ENCODE results near the gene NRP1. TPM values are rescaled to one million over a fixed set of nuclear protein-coding genes. Genes with fewer than 3 reads are reported as not detected.

Gene NRP1
- total and polyA plus RNA-seq, 2 of the 8 experiments (the other 6 are each of a cell fraction or from before 2014, with no cell fraction given), result 1.2 to 2.1 TPM

DNA sequence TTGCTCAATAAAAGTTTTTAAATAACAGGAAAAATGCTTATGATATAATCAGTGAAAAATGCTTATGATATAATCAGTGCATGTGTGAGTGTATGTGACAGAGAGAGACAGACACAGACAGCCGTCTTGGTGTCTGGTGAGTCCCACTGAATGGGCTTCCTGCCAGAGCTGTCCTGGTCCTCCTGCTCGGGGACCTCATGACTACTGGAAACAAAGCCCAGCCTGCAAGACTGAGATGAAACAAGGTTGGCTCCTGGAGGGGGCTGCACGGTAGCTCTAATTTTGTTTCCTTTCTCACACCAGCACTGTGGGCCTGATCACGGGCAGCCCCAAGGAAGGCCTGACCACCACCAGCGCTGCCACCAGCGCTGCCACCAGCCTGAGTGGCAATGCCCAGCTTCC, 57.3 kb downstream of the NRP1 start:
- H3K4me3 ChIP-seq (ENCODE audit: extremely low read depth in 1 of 4, insufficient read depth in 2 of 4, low read depth in 3 of 4, low read length in 4 of 4), result no peak overlapping the region
- no peak overlapping the region for H4K91ac ChIP-seq (replicated peaks; ENCODE audit: insufficient read length, low read length)
- no peak overlapping the region for H3K9ac ChIP-seq (replicated peaks in 1 of 4; ENCODE audit: extremely low read depth in 1 of 4, low read depth in 3 of 4, low read length in 3 of 4)
- no peak for TF ChIP-seq RFX5 (IDR thresholded peaks at IDR 0.05; ENCODE audit: borderline replicate concordance, low read depth, low read length)
- TF ChIP-seq, protein P1, sequence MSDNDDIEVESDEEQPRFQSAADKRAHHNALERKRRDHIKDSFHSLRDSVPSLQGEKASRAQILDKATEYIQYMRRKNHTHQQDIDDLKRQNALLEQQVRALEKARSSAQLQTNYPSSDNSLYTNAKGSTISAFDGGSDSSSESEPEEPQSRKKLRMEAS (IDR thresholded peaks at IDR 0.05), result no peak
- no peak for TF ChIP-seq EGR1 (IDR thresholded peaks at IDR 0.05; ENCODE audit: borderline replicate concordance, low read depth, low read length)
- TF ChIP-seq SIRT6 (IDR thresholded peaks at IDR 0.05; ENCODE audit: low read length), result no peak
- no peak for TF ChIP-seq CTBP2 (IDR thresholded peaks at IDR 0.05; ENCODE audit: borderline replicate concordance, insufficient read depth, insufficient read length, low read length)
- no peak for TF ChIP-seq NRF1 (IDR thresholded peaks at IDR 0.05; ENCODE audit: low read depth, low read length)
- H3K27ac ChIP-seq (ENCODE audit: low read depth, low read length), result no peak overlapping the region
- no peaks in the 10 kb centered on the region for H3K79me2 ChIP-seq (ENCODE audit: control insufficient read depth in 1 of 2, insufficient read depth in 2 of 2, low read length in 2 of 2)
- H3K27me3 ChIP-seq (replicated peaks in 1 of 4; ENCODE audit: control insufficient read depth in 3 of 4, extremely low read depth in 1 of 4, insufficient read depth in 3 of 4, low read length in 3 of 4), result no peaks in the 10 kb centered on the region
- no peak for FAIRE-seq
- H2BK12ac ChIP-seq (ENCODE audit: low read depth, low read length), result no peak overlapping the region
- no peak overlapping the region for H2AK5ac ChIP-seq (ENCODE audit: low read depth, low read length)
- H4K5ac ChIP-seq (ENCODE audit: insufficient read length, low read depth, low read length), result no peak overlapping the region
- ChIA-PET POLR2A (ENCODE audit: partially characterized antibody) (no interaction called here), CTCF (ENCODE audit: partially characterized antibody) (interaction anchor here (0.9 to 1.6 kb wide), 3 partner anchors 10 to 84 kb away, joined by 3 to 7 read pairs (median 4); no protein-coding TSS in a partner anchor)
- H3K14ac ChIP-seq (ENCODE audit: insufficient read length), result no peak overlapping the region
- H2BK15ac ChIP-seq (ENCODE audit: low read length), result no peak overlapping the region
- no peak overlapping the region for H4K8ac ChIP-seq (ENCODE audit: extremely low read depth, insufficient read depth, low read length)
- H2BK5ac ChIP-seq (ENCODE audit: low read depth, low read length), result no peak overlapping the region
- no peak overlapping the region for H3K23ac ChIP-seq (ENCODE audit: insufficient read length)
- H3K9me3 ChIP-seq (ENCODE audit: insufficient read depth in 2 of 2, low read depth in 1 of 2, low read length in 1 of 2), result no peaks in the 10 kb centered on the region
- 89% methylated on average over 6 of the region's 6 CpGs; no CpG with 5 or more reads in 1 of the 2 experiments for WGBS, 2 experiments (ENCODE audit: extremely low coverage in 1 of 2, insufficient coverage in 1 of 2, insufficient read length in 1 of 2, insufficient replicate concordance in 2 of 2, low coverage in 1 of 2, low lambda C conversion rate in 2 of 2, missing lambda C conversion rate in 1 of 2)
- peaks cover 2 to 11% (median 6%) of the 10 kb centered on the region in 4 experiments for H3K4me1 ChIP-seq (replicated peaks in 1 of 4; ENCODE audit: control insufficient read depth in 3 of 4, insufficient read depth in 4 of 4, low read length in 3 of 4)
- no peaks in the 10 kb centered on the region for H4K20me1 ChIP-seq (replicated peaks in 1 of 2; ENCODE audit: control insufficient read depth in 1 of 2, insufficient read depth in 2 of 2, low read length in 2 of 2)
- H3K23me2 ChIP-seq (ENCODE audit: low read depth, low read length), result no peaks in the 10 kb centered on the region
- H3K4me2 ChIP-seq (ENCODE audit: insufficient read depth in 1 of 2, low read depth in 2 of 2, low read length in 2 of 2), result no peak overlapping the region
- no peak for DNase-seq (ENCODE audit: low read depth in 1 of 2, low spot score in 2 of 2)
- H2AFZ ChIP-seq (ENCODE audit: low read length), result no peak overlapping the region
- no peak overlapping the region for H3K18ac ChIP-seq (ENCODE audit: extremely low read depth, low read length)
- H3K79me1 ChIP-seq (ENCODE audit: low read depth, low read length), result no peaks in the 10 kb centered on the region
- no peak overlapping the region for H2BK120ac ChIP-seq (replicated peaks; ENCODE audit: low read depth, low read length)
- H3K4ac ChIP-seq (replicated peaks; ENCODE audit: insufficient read length, low read depth, low read length), result no peak overlapping the region
- no peak overlapping the region for H3K56ac ChIP-seq (replicated peaks; ENCODE audit: insufficient read length, low read depth, low read length)
- no peaks in the 10 kb centered on the region for H3K36me3 ChIP-seq (ENCODE audit: control insufficient read depth in 2 of 4, insufficient read depth in 4 of 4, low read length in 3 of 4)
- H2BK20ac ChIP-seq (ENCODE audit: low read length), result no peak overlapping the region
